Measurements from ENCODE around the gene MCM7.
"Not testable (repeated sequence)": the region's sequence is repeated elsewhere in the genome, so short reads cannot be mapped to it uniquely, and the experiment has no call there.

Gene MCM7

GRCh38 chr7:100101016-100101862, at the start of gene MCM7, which contains the start of gene AP4M1:
Gene MCM7, minus strand, starts transcription at chr7:100101397. Its CDS starts 103 bp downstream, at chr7:100101294.
Gene AP4M1, plus strand, starts transcription at chr7:100101643. Its CDS starts 72 bp downstream, at chr7:100101715.
- DNase-seq (ENCODE audit: low read depth in 2 of 2): peak; percentile 90 to 91

GRCh38 chr7:100148559-100149328, 47.5 kb upstream of the MCM7 start, which contains the start of gene LAMTOR4:
Gene LAMTOR4, plus strand, starts transcription at chr7:100148918. Its CDS starts 55 bp downstream, at chr7:100148973.
- DNase-seq (ENCODE audit: low read depth in 2 of 2): peak; percentile 89 to 94

GRCh38 chr7:100148225-100148558, 47.0 kb upstream of the MCM7 start:
- DNase-seq (ENCODE audit: low read depth in 2 of 2): no peak

- no peak for DNase-seq (ENCODE audit: low read depth in 2 of 2)
These were observed 46.1 kb upstream of the MCM7 start for GRCh38 chr7:100147278-100147677.

- DNase-seq (ENCODE audit: low read depth in 2 of 2): not testable (repeated sequence)
These were observed 45.2 kb upstream of the MCM7 start for GRCh38 chr7:100146350-100146749.

GRCh38 chr7:100142461-100142860, 41.3 kb upstream of the MCM7 start:
- DNase-seq (ENCODE audit: low read depth in 2 of 2): no peak

- no peak for DNase-seq (ENCODE audit: low read depth in 2 of 2)
These were observed 40.4 kb upstream of the MCM7 start for GRCh38 chr7:100141555-100141949.

GRCh38 chr7:100137851-100138760, 36.9 kb upstream of the MCM7 start:
- DNase-seq (ENCODE audit: low read depth in 2 of 2): no peak

GRCh38 chr7:100132697-100133151, 31.5 kb upstream of the MCM7 start:
- DNase-seq (ENCODE audit: low read depth in 2 of 2): peak; percentile 48 to 52

- no peak for DNase-seq (ENCODE audit: low read depth in 2 of 2)
These were observed 30.9 kb upstream of the MCM7 start for GRCh38 chr7:100132126-100132525.

GRCh38 chr7:100130608-100131453, 29.6 kb upstream of the MCM7 start:
- peak; percentile 75 to 90 for DNase-seq (ENCODE audit: low read depth in 2 of 2)

- DNase-seq (ENCODE audit: low read depth in 2 of 2): not testable (repeated sequence)
These were observed 29.0 kb upstream of the MCM7 start for GRCh38 chr7:100130220-100130607.

GRCh38 chr7:100128637-100128963, 27.4 kb upstream of the MCM7 start:
- DNase-seq (ENCODE audit: low read depth in 2 of 2): no peak

- DNase-seq (ENCODE audit: low read depth in 2 of 2): no peak
These were observed 26.9 kb upstream of the MCM7 start for GRCh38 chr7:100127866-100128636.

- peak; percentile 84 to 90 for DNase-seq (ENCODE audit: low read depth in 2 of 2)
These were observed 26.0 kb upstream of the MCM7 start, which contains the start of gene MBLAC1 for GRCh38 chr7:100126931-100127865. Gene MBLAC1, plus strand, starts transcription at chr7:100126967. Its CDS starts 429 bp downstream, at chr7:100127396.

GRCh38 chr7:100126239-100126930, 25.2 kb upstream of the MCM7 start:
- DNase-seq (ENCODE audit: low read depth in 2 of 2): no peak

- DNase-seq (ENCODE audit: low read depth in 2 of 2): no peak
These were observed 23.4 kb upstream of the MCM7 start for GRCh38 chr7:100124301-100125230.

All from stimulated activated CD4-positive, alpha-beta T cell treated with anti-CD3 and anti-CD28 coated beads, Interleukin-1b, Interleukin-23, amount 100 ng/mL, for 4 hours (primary cell).